Activated CD4-positive, alpha-beta T cell treated with anti-CD3 and anti-CD28 coated beads, Interleukin-2, amount 10 ng/mL, durations not matched to agents 24 days and 14 days (primary cell): ENCODE results near the gene NACA2. TPM values are rescaled to one million over a fixed set of nuclear protein-coding genes. Genes with fewer than 3 reads are reported as not detected.
"Not testable (repeated sequence)": the region's sequence is repeated elsewhere in the genome, so short reads cannot be mapped to it uniquely, and the experiment has no call there.

Experiments used
- DNase-seq: peaks from one replicate; pipeline ENCODE4 v3.0.0; 2022
- H3K27ac Mint-ChIP-seq: one replicate; pipeline ENCODE4 v1.8.0; 2022; ENCODE audit warnings: mild to moderate bottlenecking, mixed read lengths
- H3K27me3 Mint-ChIP-seq: one replicate; pipeline ENCODE4 v1.8.0; 2022; ENCODE audit warnings: mixed read lengths
- H3K36me3 Mint-ChIP-seq: one replicate; pipeline ENCODE4 v1.8.0; 2022; ENCODE audit warnings: low read depth, mild to moderate bottlenecking, mixed read lengths
- H3K4me1 Mint-ChIP-seq: one replicate; pipeline ENCODE4 v1.8.0; 2021; ENCODE audit warnings: mixed read lengths
- H3K4me3 Mint-ChIP-seq: one replicate; pipeline ENCODE4 v1.8.0; 2022; ENCODE audit warnings: mild to moderate bottlenecking, moderate library complexity, mixed read lengths
- H3K9me3 Mint-ChIP-seq: one replicate; pipeline ENCODE4 v1.8.0; 2021; ENCODE audit warnings: mixed read lengths
- intact Hi-C: fragments of 100-400 bp; cut with micrococcal nuclease; formaldehyde crosslinking; loops from one replicate; pipeline ENCODE4 v1.15.1; 2023
- total RNA-seq: library from RNA; stranded (reverse); gene quantifications from 2 replicates; pipeline ENCODE4 v1.2.3, GENCODE V29; 2022

Gene NACA2
- total RNA-seq, 1 donor from 2014 or later = not detected

DNA sequence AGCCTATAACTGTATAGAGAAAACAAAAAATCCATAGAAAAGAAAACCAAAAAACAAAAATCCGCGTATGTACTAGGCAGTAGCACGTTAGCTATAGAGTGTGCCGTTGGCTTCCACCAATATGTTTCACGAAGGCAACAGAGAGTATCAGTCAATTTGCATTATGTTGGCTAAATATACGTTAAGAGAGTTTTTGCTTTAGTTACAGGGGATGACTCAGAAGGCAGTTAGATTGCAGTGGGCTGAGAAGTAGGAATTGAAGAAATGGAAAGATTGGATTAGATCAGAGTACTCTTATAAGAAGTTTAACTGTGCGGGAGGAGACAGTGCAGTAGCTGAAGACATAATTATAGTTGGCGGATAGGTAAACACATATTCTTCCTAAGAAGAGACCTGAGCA lies 911 bp upstream of the NACA2 start:
- Mint-ChIP-seq H3K36me3 (no peaks in the 10 kb centered on the region), H3K4me3 (no peak overlapping the region), H3K9me3 (no peaks in the 10 kb centered on the region), H3K27ac (no peak overlapping the region), H3K27me3 (peaks cover 16% of the 10 kb centered on the region), H3K4me1 (no peaks in the 10 kb centered on the region)
- intact Hi-C loops = no loop called here
- no peak for DNase-seq

GRCh38 chr17:61589990-61590389 lies 1.0 kb downstream of the NACA2 start:
- H3K4me1 Mint-ChIP-seq = no peaks in the 10 kb centered on the region
- no peak for DNase-seq
- no peak overlapping the region for H3K4me3 Mint-ChIP-seq
- intact Hi-C loops = loop anchor here (10.0 kb wide), 1 partner anchor 175 kb away; no protein-coding TSS in a partner anchor
- peaks cover 14% of the 10 kb centered on the region for H3K27me3 Mint-ChIP-seq
- H3K36me3 Mint-ChIP-seq = no peaks in the 10 kb centered on the region
- no peaks in the 10 kb centered on the region for H3K9me3 Mint-ChIP-seq
- H3K27ac Mint-ChIP-seq = no peak overlapping the region

GRCh38 chr17:61587807-61588660 lies 3.0 kb downstream of the NACA2 start:
- Mint-ChIP-seq H3K36me3 (no peaks in the 10 kb centered on the region), H3K27ac (no peak overlapping the region), H3K4me3 (no peak overlapping the region), H3K9me3 (no peaks in the 10 kb centered on the region), H3K27me3 (peaks cover 14% of the 10 kb centered on the region), H3K4me1 (no peaks in the 10 kb centered on the region)
- no peak for DNase-seq
- intact Hi-C loops = loop anchor here (10.0 kb wide), 1 partner anchor 173 kb away; no protein-coding TSS in a partner anchor

DNA sequence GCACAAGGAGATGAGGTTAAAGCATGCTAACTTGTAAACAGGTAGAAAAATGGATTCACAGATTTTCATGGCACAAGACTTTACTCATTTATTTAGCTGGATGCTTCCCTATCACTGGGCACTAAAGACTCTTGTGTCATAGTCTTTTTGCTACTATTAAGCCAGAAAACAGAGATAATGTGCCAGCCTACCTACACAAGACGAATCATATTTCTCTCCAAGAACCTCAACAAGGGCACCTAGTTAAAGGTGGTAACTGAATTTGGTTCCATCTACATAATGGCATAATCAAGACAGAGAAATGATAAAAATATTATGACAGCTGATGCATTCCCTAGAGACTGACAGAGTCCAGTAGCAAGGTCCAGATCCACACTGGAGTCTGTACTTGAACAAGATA lies 3.8 kb downstream of the NACA2 start:
- intact Hi-C loops = loop anchor here (10.0 kb wide), 1 partner anchor 172 kb away; no protein-coding TSS in a partner anchor
- H3K36me3 Mint-ChIP-seq = no peaks in the 10 kb centered on the region
- H3K4me3 Mint-ChIP-seq = no peak overlapping the region

GRCh38 chr17:61586622-61587021 lies 4.4 kb downstream of the NACA2 start:
- DNase-seq, H3K9me3 Mint-ChIP-seq, H3K36me3 Mint-ChIP-seq, H3K27ac Mint-ChIP-seq, H3K4me3 Mint-ChIP-seq, H3K4me1 Mint-ChIP-seq: not testable (repeated sequence)
- intact Hi-C loops = loop anchor here (10.0 kb wide), 1 partner anchor 172 kb away; no protein-coding TSS in a partner anchor
- peaks cover 17% of the 10 kb centered on the region for H3K27me3 Mint-ChIP-seq

More for the DNA sequence above, 3.8 kb downstream of the NACA2 start:
- Mint-ChIP-seq H3K4me1 (no peaks in the 10 kb centered on the region), H3K27ac (no peak overlapping the region), H3K27me3 (peaks cover 15% of the 10 kb centered on the region), H3K9me3 (no peaks in the 10 kb centered on the region)
- DNase-seq = no peak

GRCh38 chr17:61586031-61586566 lies 4.9 kb downstream of the NACA2 start:
- no peak overlapping the region for H3K27ac Mint-ChIP-seq
- H3K4me1 Mint-ChIP-seq = no peaks in the 10 kb centered on the region
- intact Hi-C loops = loop anchor here (10.0 kb wide), 1 partner anchor 171 kb away; no protein-coding TSS in a partner anchor
- no peak for DNase-seq
- no peaks in the 10 kb centered on the region for H3K36me3 Mint-ChIP-seq
- no peak overlapping the region for H3K4me3 Mint-ChIP-seq
- no peaks in the 10 kb centered on the region for H3K9me3 Mint-ChIP-seq
- peaks cover 22% of the 10 kb centered on the region for H3K27me3 Mint-ChIP-seq

DNA sequence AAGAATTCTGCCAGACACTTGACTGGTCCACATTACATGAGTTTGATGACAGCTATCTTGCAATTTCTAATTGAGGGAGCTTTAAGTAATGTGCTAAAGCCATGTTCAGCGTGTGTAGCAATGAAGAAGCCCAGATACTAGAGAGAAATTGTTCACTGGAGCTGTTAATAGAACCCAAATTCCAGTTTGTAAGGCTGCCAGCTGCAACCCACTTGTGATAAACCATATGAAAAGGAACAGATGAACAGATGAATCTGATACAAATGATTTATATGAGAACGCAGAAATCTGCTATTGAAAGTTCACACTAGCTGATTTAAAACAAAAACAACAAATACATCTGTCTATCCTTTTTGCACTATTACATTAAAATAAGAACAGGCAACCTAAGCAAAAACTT lies 6.2 kb downstream of the NACA2 start:
- H3K27ac Mint-ChIP-seq = no peak overlapping the region
- no peak overlapping the region for H3K4me3 Mint-ChIP-seq
- no peaks in the 10 kb centered on the region for H3K4me1 Mint-ChIP-seq
- H3K36me3 Mint-ChIP-seq = no peaks in the 10 kb centered on the region
- no peak for DNase-seq
- intact Hi-C loops = loop anchor here (10.0 kb wide), 1 partner anchor 170 kb away; no protein-coding TSS in a partner anchor
- peaks cover 27% of the 10 kb centered on the region for H3K27me3 Mint-ChIP-seq
- H3K9me3 Mint-ChIP-seq = no peaks in the 10 kb centered on the region

GRCh38 chr17:61584266-61584665 lies 6.8 kb downstream of the NACA2 start:
- peaks cover 30% of the 10 kb centered on the region for H3K27me3 Mint-ChIP-seq
- no peaks in the 10 kb centered on the region for H3K36me3 Mint-ChIP-seq
- H3K9me3 Mint-ChIP-seq = no peaks in the 10 kb centered on the region
- H3K27ac Mint-ChIP-seq = no peak overlapping the region
- no peak overlapping the region for H3K4me3 Mint-ChIP-seq
- no peak for DNase-seq
- no peaks in the 10 kb centered on the region for H3K4me1 Mint-ChIP-seq
- intact Hi-C loops = loop anchor here (10.0 kb wide), 1 partner anchor 169 kb away; no protein-coding TSS in a partner anchor

DNA sequence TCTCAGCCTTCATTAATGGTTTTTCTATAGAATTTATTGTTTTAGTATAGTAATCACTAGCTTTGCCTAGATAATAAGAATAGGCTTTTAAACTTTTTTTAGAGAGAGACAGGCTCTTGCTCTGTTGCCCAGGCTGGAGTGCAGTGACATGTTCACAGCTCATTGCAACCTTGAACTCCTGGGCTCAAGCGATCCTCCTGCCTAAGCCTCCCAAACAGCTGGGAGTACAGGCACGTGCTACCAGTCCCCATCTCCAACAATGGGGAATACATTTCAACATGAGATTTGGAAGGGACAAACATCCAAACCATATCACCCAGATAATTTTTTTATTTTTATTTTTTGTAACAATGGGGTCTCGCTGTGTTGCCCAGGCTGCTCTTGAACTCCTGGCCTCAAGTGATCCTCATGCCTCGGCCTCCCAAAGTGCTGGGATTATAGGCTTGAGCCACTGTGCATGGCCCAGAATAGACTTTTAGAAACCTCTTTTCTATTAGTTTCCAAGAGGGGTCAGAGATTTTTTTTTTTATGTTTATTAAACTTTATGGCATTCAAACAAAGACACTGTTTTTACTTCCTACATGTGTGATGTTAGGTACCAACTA lies 7.3 kb downstream of the NACA2 start:
- H3K4me3 Mint-ChIP-seq = no peak overlapping the region
- intact Hi-C loops = loop anchor here (10.0 kb wide), 1 partner anchor 169 kb away; no protein-coding TSS in a partner anchor

GRCh38 chr17:61583242-61583641 lies 7.8 kb downstream of the NACA2 start:
- Mint-ChIP-seq H3K4me3 (no peak overlapping the region), H3K27ac (no peak overlapping the region), H3K9me3 (no peaks in the 10 kb centered on the region), H3K27me3 (peaks cover 33% of the 10 kb centered on the region), H3K4me1 (no peaks in the 10 kb centered on the region), H3K36me3 (no peaks in the 10 kb centered on the region)
- no peak for DNase-seq
- intact Hi-C loops = loop anchor here (10.0 kb wide), 1 partner anchor 168 kb away; no protein-coding TSS in a partner anchor

More for the DNA sequence above, 7.3 kb downstream of the NACA2 start:
- no peak overlapping the region for H3K27ac Mint-ChIP-seq
- no peak for DNase-seq
- H3K4me1 Mint-ChIP-seq = no peaks in the 10 kb centered on the region
- peaks cover 31% of the 10 kb centered on the region for H3K27me3 Mint-ChIP-seq
- no peaks in the 10 kb centered on the region for H3K9me3 Mint-ChIP-seq
- no peaks in the 10 kb centered on the region for H3K36me3 Mint-ChIP-seq

- Mint-ChIP-seq H3K27ac (no peak overlapping the region), H3K4me3 (no peak overlapping the region), H3K27me3 (peaks cover 34% of the 10 kb centered on the region), H3K36me3 (no peaks in the 10 kb centered on the region), H3K4me1 (no peaks in the 10 kb centered on the region), H3K9me3 (no peaks in the 10 kb centered on the region)
- intact Hi-C loops = loop anchor here (10.0 kb wide), 1 partner anchor 168 kb away; no protein-coding TSS in a partner anchor
- DNase-seq = no peak
Measured at GRCh38 chr17:61582593-61582992, 8.4 kb downstream of the NACA2 start.

- intact Hi-C loops = loop anchor here (10.0 kb wide), 1 partner anchor 167 kb away; no protein-coding TSS in a partner anchor
- Mint-ChIP-seq H3K9me3 (no peaks in the 10 kb centered on the region), H3K36me3 (no peaks in the 10 kb centered on the region), H3K27ac (no peak overlapping the region), H3K4me1 (no peaks in the 10 kb centered on the region), H3K4me3 (no peak overlapping the region), H3K27me3 (peaks cover 31% of the 10 kb centered on the region)
- DNase-seq = no peak
Measured at GRCh38 chr17:61581611-61582349, 9.2 kb downstream of the NACA2 start.

DNA sequence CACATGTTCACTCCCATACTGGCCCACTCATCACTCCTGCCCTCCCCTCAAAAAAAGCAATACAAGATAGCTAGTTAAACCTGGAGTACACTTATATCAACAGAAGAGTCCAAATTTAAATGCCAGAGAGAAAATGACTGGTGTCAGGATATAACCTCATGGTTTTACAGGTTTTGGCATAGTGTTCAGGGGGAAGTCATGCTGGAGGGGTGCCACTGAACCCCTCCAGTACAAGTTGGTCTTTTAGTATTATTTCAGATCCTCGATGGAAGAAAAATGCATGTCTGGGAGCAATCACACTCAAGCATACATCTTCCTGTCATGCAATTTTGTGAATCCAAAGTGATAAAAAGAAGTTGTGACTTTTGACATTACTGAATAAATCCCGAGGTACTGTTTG lies 10.5 kb downstream of the NACA2 start:
- Mint-ChIP-seq H3K27ac (no peak overlapping the region), H3K9me3 (no peaks in the 10 kb centered on the region), H3K27me3 (peaks cover 34% of the 10 kb centered on the region), H3K4me1 (no peaks in the 10 kb centered on the region), H3K36me3 (no peaks in the 10 kb centered on the region), H3K4me3 (no peak overlapping the region)
- DNase-seq = no peak
- intact Hi-C loops = loop anchor here (10.0 kb wide), 1 partner anchor 166 kb away; no protein-coding TSS in a partner anchor
